GM18520 (cell line): ENCODE results near the gene PET100.
"Not testable (repeated sequence)": the region's sequence is repeated elsewhere in the genome, so short reads cannot be mapped to it uniquely, and the experiment has no call there.

Experiments
- ATAC-seq: cut with Tn5 transposase; IDR thresholded peaks from one replicate; pipeline ENCODE4 v1.9.1; 2021; ENCODE audit not compliant: unreplicated experiment

The PET100 gene

GRCh38 chr19:7632340-7633203 is 3.0 kb downstream of the PET100 start:
- ATAC-seq: no peak

GRCh38 chr19:7633698-7634097 is 4.1 kb downstream of the PET100 start, which contains the start of gene PCP2:
TSS of gene PCP2 (minus strand) at chr19:7633719. CDS start at chr19:7633457, 262 bp downstream.
- no peak for ATAC-seq

- no peak for ATAC-seq
Measured at GRCh38 chr19:7635670-7636069, 6.1 kb downstream of the PET100 start.

GRCh38 chr19:7636317-7636690 is 6.7 kb downstream of the PET100 start:
- no peak for ATAC-seq

DNA sequence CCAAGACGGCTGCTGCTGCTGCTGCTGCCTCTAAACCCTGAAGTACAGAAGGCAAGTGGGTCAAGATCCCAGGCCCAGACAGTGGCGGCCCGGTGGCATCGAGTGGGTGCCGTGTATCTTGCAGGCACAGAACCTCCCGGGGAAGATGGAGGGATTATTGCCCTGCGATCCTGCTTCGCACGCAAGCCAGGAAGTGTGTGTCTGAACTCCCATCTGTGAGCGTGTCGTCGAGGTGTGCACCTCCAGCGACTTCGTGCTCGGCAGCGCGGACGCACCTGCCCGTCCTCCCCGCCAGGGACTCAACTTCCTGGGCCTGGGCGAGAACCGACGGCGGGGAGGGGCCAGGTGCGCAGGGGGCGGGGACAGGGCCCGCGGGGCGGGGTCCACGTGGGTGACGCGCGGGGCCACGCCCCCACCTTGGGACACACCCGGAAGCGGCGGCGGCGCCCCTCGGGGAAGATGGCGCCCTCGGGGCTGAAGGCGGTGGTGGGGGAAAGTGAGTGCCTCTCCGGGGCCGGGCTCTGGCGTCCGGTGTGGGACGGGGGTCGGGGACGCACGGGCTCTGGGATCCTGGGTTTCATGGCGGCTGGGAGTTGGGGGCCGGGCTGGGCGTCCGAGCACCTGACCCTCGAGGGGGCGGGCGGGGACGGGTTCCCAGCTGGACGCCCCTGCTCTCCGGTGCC is 7.2 kb downstream of the PET100 start, which contains the start of gene STXBP2:
Gene STXBP2, plus strand, starts transcription at position 420 of the 683 bp plus-strand sequence. Its CDS starts 40 bp downstream, at position 460.
- peak; percentile 42 for ATAC-seq

DNA sequence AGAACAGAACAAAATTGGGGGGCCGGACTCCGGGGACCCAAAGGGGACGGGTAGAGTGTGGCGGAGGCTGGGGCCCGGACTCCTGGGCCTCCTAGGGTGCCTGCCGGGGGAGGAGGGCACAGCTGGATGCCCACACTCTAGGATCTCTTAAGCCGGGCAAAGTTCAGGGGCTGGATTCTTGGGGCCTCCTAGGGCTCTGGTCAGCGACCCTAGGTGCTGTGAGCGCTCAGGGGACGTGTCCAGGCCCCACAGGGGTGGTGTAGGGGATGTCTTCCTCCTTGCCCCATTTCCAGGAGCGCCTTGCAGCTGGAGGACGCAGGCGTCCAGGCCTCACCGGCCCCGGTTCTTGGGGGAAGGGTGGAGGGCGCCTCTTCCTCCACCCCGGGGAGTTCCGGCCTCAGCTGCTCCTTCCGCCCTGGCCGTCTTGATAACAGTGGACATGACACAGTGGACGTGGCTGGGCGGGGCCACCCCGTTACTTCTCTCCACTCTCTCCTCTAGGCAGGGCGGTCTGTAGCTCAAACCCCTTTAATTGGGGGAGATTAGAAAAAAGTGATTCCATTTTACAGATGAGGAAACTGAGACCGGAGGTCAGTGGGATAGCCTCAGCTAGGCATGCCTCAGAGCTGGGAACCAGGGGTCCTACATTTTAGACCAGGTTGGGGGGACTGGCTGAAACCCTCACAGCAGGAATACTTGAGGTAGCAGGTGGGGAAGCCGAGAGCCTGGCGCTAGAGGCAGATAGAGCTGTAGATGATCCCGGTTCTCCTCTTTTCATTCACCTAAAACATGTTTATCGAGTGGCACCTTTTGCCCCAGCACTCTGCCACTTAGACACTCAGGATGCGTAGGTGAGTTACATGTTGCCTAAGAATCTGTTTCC is 8.0 kb downstream of the PET100 start:
- ATAC-seq: no peak

- no peak for ATAC-seq
Measured at GRCh38 chr19:7638802-7639465, 9.3 kb downstream of the PET100 start.

GRCh38 chr19:7639863-7640348 is 10.3 kb downstream of the PET100 start:
- no peak for ATAC-seq

GRCh38 chr19:7640803-7641202 is 11.2 kb downstream of the PET100 start:
- no peak for ATAC-seq

- no peak for ATAC-seq
Measured at GRCh38 chr19:7641290-7642276, 12.0 kb downstream of the PET100 start.

- ATAC-seq: no peak
Measured at GRCh38 chr19:7642295-7643030, 12.9 kb downstream of the PET100 start.

GRCh38 chr19:7643031-7643415 is 13.4 kb downstream of the PET100 start:
- no peak for ATAC-seq

GRCh38 chr19:7643629-7644549 is 14.3 kb downstream of the PET100 start:
- ATAC-seq: not testable (repeated sequence)

GRCh38 chr19:7644550-7644877 is 14.9 kb downstream of the PET100 start:
- no peak for ATAC-seq

DNA sequence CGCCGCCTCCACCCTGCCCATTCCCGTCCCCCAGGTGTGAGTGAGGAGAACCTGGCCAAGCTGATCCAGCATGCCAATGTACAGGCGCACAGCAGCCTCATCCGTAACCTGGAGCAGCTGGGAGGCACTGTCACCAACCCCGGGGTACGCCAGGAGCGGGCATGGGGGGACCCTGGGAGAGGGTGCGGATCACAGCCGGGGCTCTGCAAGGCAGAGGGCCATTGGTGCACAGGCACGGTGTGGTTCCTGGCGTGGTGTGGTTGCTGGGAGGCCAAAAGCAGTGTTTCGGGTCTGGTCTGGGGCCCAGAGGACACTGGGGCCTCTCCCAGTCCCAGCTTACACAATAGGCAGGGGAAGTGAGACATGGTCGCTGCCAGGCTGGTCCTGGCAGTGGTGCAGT is 15.6 kb downstream of the PET100 start:
- ATAC-seq: no peak

DNA sequence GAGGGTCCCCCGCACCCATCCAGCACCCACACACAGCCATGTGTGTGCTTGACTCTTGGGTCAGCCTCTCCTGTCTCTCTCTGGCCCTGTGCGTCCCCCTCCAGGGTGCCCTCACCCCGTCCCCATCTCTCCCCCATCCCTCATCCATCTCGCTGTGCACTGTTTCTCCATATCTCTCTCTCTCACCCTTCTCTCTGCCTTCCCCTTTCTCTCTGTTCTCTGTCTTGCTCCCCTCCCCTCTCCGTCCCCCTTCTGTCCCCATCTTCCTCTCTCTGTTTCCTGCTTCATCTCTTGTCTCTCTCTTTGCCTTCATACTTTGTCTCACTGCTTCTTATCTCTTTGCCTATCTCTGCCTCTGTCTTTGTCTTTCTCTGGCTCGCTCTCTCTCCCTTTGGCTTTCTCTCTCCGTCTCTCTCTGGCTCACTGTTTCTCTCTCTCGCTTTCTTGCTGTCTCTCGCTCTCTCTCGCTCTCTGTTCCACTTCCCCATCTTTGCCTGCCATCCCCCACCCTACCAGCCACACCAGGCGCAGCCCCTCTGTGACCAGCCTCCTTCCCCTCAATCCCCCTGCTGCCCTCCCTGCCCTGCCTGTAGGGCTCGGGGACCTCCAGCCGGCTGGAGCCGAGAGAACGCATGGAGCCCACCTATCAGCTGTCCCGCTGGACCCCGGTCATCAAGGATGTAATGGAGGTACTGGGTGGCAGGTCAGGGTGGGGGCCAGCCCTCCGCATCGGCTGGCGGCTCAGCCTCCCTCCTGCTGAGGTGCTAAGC is 16.2 kb downstream of the PET100 start:
- ATAC-seq: no peak

DNA sequence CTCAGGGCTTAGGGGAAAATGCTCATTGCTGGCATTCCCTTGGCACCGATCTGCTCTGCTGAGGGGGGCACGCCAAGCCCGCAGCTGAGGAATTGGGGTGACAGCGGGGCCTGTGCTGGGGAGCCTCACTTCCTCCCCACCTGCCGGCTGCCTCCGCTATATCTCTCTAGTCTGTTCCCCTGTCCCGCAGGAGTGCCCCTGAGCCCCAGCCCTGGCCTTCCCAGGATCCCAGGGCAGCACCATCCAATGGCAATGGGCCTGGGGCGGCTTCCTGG is 16.8 kb downstream of the PET100 start:
- ATAC-seq: no peak
